ENCODE data around the gene SPINT3.
"Not testable (repeated sequence)": the region's sequence is repeated elsewhere in the genome, so short reads cannot be mapped to it uniquely, and the experiment has no call there.

SPINT3 gene

DNA sequence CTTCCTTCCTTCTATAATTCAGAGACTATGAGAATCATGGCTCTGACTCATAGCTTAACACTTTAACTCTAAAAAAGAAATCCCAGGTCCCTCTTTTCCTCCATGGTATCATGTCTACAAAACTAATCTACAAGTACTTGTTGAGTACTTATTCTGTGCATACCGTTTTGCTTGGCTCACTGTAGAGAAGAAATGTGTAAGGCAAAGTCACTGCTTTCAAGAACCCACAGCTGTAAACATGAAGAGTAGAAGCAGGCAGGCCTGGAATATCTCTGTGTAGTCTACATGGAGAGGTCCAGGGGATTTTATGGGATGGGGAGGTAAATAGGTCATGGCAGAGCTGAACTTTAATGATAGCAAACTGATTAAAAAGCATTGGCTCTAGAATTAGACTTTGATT lies 13.8 kb downstream of the SPINT3 start:
- DNase-seq, result no peak

DNA sequence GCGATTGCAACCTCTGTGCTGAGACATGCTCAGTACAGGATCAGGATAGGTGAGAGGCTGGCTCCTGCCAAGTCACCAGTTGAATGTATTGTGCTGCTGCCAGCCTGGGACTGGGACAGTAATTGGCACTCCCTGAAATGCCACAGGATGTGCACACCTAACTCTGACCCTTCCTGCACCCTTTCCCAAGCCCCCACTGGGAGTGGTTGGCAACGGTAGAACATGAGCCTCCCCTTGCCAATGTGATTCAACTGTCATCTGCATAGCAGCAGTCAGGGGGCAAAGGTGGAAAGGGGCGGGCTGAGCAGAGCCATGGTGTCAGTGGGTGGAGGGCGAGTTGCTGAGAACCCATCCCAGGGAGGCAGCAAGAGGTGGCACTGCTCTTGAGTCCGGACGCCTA lies 15.4 kb downstream of the SPINT3 start:
- no peak for DNase-seq

DNA sequence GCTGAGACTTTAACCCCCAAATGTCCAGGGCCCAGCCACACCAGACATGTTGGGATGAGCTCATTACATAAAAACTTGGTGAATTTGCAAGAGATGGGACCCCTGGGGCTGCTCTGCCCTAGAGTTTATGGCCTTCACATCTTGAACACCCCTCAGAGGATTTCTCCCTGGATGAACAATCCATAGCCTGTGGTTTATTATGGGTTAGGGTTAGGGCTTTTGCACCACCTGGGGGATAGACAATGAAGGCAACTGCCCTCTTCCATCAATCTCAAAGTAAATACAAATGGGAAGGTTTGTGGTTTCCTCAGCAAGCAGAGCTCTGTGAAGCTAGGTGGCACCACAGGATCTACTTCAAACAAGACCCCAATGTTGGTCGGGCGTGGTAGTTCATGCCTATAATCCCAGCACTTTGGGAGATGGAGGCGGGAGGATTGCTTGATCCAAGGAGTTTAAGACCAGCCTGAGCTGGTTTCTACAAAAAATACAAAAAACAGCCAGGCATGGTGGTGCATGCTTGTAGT lies 17.4 kb downstream of the SPINT3 start:
- no peak for DNase-seq

DNA sequence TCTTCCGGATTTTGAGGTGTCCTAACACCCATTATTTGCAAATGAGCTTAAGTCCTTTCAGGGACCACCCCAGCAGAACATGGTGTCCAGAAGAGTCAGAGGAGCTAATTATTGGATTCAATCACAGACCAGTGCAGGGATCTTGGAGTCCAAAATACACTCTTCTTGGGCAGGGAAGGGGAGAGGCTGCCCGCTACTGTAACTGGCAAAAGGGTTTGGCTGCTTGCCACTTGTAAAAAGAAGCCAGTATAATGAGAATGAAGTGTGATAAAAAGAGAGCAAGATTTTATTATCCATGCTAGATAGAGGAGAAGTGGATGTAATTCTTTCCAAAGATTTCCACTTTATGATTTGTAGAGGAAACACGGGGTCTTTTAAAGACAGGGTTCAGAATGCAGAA lies 19.3 kb downstream of the SPINT3 start:
- no peak for DNase-seq

DNA sequence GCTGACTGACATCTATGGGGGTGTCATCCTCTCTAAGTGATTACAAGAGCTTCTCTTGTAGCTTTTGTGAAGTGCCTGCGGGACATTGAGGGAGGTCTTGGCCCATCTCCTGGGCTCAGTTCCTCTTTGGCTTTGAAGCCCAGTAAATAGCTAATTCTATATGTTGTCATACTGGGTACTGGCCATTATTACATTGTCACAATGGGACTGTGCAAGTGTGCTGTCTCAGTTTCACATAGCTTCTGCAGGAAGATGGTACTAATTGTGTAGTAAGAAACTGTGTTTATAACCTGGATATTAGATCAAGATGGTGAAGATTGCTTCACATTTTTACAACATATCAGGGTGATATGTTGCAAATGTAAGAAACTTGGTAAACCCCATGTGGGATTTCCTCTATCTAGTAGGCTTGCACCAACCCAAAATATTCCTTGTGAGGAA lies 19.9 kb downstream of the SPINT3 start:
- no peak for DNase-seq

DNA sequence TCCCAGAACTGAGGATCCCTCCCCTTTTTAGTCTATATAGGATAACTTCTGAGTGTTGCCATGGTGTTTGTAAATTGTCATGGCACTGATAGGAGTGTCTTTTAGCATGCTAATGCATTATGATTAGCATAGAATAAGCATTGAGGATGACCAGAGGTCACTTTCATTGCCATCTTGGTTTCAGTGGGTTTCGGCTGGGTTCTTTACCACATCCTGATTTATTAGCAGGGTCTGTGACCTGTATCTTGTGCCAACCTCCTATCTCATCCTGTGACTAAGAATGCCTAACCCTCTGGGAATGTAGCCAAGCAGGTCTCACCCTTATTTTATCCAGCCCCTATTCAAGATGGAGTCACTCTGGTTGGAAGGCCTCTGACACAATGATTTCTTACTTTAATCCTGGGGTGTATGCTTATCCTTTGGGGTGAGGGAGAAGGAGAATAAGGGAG lies 26.3 kb downstream of the SPINT3 start:
- no peak for DNase-seq

DNA sequence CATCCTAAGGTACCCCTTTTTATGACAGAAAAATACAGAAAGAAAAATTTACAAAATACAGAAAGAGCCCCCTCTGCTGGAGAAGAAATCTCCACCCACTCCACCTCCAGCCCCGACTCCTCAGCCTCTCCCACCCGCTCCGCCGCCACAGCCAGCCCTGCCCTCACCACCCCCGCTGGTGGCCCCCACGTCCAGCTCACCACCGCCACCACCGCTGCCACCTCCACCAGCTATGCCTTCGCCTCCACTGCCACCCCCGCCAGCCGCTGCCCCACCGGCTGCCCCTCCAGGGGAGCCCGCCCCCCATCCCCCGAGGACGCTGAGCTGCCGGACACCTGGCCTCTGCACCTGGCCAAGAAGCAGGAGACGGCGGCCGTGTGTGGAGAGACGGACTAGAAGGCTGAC lies 28.2 kb downstream of the SPINT3 start:
- DNase-seq, result no peak

DNA sequence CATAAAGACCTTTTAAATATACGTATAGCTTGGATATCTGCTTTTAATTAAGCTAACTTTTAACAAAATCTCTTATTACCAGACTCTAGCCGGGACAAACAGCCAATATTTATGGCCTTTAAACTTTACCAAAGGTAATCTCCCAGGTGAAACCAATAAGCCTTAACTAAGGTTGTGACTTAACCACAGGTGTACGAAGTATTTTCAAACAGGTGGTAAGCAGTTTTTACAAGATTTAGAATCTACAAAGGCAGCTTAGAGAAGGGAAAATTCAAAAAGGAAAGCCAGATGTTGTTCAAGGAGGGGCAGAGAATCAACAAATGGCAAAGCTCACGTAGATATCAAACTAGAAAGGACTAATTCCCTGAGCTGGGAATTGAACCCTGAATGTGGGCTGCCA lies 30.0 kb downstream of the SPINT3 start:
- no peak for DNase-seq

DNA sequence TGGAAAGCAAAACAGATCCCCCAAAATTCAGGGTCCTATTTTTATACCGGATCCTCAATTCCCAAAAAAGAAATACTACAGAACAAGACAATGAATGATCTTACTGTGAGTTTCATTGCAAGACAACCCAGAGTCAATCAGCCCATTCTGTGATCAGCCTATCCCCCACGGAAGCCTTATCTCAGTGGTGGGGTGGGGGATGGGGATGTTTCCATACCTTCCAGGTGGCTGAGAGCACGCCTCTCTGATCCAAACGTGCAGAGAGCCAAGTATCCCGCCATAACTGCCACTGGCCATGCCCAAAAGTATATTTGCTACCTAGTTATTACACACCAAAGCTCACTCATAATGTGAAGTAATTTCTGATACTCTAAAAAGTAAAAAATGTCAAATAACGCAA lies 30.7 kb downstream of the SPINT3 start:
- DNase-seq, result no peak

DNA sequence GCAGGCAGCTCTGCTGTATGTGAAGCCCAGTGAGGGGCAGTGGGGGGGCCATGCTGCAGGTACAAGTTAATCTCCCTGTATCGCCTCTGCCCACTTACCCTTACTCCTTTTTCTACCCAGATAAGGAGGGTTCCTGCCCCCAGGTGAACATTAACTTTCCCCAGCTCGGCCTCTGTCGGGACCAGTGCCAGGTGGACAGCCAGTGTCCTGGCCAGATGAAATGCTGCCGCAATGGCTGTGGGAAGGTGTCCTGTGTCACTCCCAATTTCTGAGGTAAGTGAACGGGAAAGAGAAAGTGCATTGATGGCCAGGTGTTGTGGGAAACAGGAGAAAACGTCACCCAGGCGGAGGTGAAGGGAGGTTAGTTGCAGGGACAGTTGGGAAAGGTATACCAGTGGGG lies 35.6 kb downstream of the SPINT3 start:
- DNase-seq, result no peak

DNA sequence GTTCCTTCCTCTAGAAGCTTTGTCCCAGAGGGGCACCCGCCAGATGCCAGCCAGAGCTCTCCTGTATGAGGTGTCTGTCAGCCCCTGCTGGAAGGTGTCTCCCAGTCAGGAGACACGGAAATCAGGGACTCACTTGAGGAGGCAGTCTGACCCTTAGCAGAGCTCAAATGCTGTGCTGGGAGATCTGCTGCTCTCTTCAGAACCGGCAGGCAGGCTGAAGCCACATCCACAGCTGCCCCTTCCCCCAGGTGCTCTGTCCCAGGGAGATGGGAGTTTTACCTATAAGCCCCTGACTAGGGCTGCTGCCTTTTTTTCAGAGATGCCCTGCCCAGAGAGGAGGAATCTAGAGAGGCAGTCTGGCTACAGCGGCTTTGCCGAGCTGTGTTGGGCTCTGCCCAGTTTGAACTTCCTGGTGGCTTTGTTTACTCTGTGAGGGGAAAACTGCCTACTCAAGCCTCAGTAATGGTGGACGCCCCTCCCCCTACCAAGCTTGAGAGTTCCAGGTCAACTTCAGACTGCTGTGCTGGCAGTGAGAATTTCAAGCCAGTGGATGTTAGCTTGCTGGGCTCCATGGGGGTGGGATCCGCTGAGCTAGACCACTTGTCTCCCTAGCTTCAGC lies 37.8 kb downstream of the SPINT3 start:
- not testable (repeated sequence) for DNase-seq

DNA sequence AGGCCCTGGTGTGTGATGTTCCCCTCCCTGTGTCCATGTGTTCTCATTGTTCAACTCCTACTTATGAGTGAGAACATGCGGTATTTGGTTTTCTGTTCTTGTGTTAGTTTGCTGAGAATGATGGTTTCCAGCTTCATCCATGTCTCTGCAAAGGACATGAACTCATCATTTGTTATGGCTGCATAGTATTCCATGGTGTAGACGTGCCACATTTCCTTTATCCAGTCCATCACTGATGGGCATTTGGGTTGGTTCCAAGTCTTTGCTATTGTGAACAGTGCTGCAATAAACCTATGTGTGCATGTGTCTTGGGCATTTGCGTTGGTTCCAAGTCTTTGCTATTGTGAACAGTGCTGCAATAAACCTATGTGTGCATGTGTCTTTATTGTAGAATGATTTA lies 43.1 kb downstream of the SPINT3 start:
- DNase-seq, result not testable (repeated sequence)

DNA sequence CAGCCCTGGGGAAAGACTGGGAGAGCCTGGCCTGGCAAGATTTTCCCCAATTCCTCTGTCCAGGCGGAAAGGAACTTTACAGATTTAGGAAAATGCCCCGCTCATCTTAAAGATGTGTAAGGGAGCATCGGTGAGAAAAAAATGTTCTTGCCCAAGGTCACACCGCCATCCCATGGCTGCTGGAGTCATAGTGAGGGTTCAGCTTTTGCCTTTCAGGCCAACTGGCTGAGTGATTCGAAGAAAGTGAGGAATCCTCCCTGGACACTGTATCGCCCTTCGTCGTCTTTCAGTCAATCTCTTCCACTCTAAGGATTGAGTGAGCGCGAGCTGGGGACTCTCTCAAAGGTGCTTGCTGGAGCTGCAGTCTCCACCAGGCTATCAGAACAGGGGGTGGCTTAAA lies 44.5 kb downstream of the SPINT3 start:
- peak in 1 of 2 experiments; percentile 18 for DNase-seq

DNA sequence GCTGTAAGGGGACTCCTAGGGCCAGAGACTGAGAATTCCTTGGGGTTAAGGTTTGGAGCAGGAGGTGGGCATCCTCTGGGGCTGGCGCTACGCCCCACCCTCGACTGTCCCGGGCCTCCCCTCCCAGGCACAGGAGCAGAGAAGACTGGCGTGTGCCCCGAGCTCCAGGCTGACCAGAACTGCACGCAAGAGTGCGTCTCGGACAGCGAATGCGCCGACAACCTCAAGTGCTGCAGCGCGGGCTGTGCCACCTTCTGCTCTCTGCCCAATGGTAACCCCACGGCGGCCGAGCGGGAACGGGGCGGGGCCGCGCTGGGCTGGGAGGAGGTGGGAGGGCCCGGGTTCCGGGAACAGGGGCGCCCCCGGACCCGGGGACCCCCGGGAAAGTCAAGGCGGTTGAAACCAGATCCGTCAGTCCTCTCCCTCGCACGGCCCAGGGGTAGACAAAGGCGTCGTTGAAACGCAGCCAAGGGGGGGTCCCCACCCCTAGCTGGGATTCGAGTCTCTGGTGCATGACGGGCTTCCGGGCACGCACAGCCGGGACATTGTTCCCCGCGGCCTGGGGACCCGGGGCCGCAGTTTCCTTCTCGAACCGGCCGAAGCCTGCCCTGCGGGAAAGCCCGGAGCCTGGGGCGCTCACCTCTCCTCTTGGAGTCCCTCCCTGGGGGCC lies 45.0 kb downstream of the SPINT3 start:
- peak; percentile 35 to 51 for DNase-seq

DNA sequence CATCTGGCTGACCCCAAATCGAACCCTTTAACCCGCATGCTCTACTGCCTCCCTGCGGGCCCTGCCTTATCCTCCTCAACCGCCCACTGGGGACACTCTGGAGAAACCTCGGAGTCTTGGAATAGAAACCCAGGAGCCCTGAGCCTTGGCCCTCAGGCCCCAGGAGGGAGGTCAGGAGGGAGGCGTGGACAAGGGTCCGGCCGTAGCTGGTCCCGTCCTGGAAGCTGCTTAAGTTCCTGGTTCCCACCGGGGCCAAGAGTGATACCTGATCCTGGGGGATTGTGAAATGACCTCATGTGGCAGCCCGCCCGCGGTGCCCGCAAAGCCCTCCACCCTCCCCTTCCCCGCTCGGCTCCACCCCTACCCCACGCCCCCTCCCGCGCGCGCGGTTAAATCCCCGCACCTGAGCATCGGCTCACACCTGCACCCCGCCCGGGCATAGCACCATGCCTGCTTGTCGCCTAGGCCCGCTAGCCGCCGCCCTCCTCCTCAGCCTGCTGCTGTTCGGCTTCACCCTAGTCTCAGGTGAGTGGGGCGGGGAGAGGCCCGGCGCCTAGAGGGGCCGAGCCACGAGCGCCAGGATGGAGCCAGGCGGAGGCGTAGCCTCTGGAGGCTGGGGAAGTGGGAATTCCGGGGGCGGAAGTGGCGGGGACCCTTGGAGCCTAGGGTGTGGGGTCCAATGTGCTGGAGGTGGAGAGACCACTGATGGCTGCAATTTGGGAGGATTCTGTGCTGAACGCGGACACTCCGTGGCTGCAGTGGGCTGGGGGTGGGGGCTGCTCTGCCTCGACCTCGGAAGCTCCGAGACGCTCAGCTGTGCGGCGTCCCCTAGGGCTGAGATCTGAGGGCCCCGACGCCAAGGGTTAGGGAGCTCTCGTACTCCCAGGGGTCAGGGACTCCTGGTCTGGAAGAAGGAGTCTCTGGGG lies 45.8 kb downstream of the SPINT3 start, which contains the start of gene WFDC2:
TSS of gene WFDC2 (plus strand) at position 418 of the 926 bp plus-strand sequence. CDS start at position 447, 29 bp downstream.
- no peak for DNase-seq

DNA sequence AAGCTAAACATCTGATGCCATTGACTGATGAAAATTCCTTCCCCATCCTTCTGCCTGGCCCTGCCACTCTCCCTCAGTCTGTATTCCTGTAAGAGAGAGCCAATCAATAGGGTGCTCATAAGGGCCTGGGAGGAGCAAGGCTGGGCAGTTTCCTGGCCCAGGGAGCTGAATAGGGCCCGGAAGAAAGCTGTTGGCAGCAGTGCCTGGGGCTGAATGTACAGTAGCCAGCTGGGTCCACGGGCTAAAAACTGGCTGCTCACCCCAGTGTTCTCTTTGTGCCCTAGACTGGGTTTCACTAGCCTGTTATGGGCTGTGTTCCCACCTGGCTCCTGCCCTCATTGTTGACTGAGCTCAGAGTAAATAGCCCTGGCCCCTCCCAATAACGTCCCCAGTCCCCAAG lies 47.6 kb downstream of the SPINT3 start:
- no peak for DNase-seq

DNA sequence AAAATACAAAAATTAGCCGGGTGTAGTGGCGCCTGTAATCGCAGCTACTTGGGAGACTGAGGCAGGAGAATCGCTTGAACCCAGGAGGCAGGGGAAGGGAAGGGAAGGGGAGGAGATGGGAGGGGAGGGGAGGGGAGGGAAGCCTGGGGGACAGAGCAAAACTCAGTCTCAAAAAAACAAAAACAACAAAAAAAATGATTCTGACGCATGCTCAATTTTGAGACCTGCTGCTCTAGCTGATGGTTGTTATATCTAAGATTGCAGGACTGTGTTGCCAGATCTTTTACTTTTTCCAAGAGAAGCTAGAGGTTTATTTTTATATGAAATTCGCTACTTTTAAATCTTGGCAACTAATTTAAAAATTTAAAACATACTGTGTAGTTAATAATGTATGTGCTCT lies 48.2 kb downstream of the SPINT3 start:
- no peak for DNase-seq

DNA sequence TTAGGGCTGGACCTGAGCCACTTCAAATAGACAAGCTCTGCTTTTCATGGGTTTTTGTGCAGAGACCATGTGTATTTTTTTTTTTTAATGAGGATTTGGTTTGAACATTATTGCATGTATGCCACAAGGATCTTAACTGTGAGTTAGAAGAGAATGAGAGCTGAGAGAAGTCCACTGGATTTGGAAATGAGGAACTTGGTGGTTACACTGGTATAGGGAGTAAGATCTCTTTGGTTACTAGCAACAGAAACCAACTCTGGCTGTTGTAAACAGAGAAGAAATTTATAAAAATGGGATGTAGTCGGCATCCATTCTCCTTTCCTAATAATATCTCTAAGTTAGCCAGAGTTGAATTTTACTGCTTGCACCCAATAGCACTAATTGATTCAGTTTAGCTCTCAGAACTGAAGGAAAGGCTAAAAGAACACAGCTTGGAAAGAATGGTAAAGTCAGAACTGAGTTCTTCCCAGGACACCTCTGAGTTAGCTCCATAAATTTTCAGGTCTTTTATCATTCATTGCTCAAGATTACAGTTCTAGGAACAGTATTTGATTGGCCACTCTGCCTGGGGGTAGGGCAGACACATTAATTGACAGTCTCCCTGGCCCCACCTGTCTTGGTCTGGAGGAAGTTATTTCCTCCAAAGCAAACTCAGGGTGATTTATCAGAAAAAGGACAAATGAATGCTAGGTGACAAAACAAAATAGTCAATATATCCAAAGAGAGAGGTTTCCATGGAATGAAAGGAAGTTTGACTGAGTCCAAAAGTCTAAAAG lies 49.7 kb downstream of the SPINT3 start:
- DNase-seq, result no peak

DNA sequence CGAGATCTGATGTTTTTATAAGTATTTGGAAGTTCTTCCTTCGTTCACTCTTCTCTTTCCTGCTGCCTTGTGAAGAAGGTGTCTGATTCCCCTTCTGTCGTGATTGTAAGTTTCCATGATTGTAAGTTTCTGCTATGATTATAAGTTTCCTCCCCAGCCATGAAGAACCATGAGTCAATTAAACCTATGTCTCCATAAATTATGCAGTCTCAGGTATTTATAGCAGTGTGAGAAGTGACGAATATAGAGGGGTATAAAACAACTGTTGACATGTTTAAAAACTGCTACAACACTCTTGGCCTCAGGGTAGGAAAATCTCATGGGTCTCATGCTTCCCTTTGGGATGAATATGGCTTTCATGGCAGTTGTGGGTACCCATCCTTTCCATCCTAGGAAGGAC lies 51.7 kb downstream of the SPINT3 start:
- no peak for DNase-seq

DNA sequence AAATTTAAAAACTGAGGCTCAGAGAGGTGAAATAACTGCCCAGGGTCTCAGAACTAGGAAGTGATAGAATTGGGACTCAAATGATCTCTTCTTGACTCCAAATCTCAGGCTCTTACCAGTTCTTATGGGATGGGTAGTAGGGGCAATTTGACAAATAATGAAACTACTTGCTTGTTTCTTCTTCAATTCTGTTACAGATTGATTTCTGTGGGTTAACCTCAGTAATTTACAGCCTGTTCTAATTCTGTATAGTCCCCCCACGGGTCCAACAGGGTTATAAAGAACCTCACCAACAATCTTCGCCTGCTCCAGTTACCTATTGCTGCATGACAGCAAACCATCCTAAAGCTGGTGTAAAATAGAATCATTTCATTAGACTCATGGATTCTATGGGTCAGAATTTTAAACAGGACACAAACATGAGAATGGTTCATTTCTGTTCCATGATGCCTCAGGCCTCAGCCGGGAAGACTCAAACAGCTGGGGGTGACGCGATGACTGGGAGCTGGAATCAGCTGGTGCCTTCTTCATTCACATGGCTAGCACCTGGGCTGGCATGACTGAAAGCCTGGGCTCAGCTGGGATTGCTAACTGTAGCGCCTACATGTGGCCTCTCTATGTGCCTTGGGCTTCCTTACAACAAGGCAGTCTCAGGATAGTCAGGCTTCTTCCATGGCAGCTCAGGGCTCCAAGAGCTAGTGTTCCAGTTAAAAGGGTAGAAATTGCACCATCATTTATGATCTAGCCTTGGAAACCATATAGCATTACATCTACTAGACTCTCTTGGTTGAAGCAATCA lies 52.5 kb downstream of the SPINT3 start:
- DNase-seq, result no peak
